Hypothalamus (tissue), 51 donors: ENCODE data around the gene FANCE.
A peak's percentile ranks its signal among the peaks of the same experiment; 100 is the strongest.

ENCODE experiments used
- DNase-seq, 51 donors: peaks; one replicate each; lab custom pipeline; 2025; lab: John Stamatoyannopoulos, UW

FANCE gene

GRCh38 chr6:35483062-35483461 lies 30.9 kb downstream of the FANCE start:
- no peak for DNase-seq

- DNase-seq: no peak
Measured at GRCh38 chr6:35483490-35483889, 31.4 kb downstream of the FANCE start.

- DNase-seq: no peak
Measured at GRCh38 chr6:35483893-35484645, 31.9 kb downstream of the FANCE start.

GRCh38 chr6:35484921-35485392 lies 32.8 kb downstream of the FANCE start:
- DNase-seq: no peak

GRCh38 chr6:35485402-35485877 lies 33.3 kb downstream of the FANCE start:
- DNase-seq: no peak

GRCh38 chr6:35486005-35486925 lies 34.1 kb downstream of the FANCE start:
- no peak for DNase-seq

- no peak for DNase-seq
Measured at GRCh38 chr6:35487658-35488516, 35.7 kb downstream of the FANCE start.

- DNase-seq: no peak
Measured at GRCh38 chr6:35488517-35488862, 36.4 kb downstream of the FANCE start.

- no peak for DNase-seq
Measured at GRCh38 chr6:35489066-35489465, 36.9 kb downstream of the FANCE start.

- DNase-seq: peak in 29 of 51 donors; percentile 5 to 66 (median 35)
Measured at GRCh38 chr6:35489995-35490791, 38.1 kb downstream of the FANCE start.

GRCh38 chr6:35490821-35491557 lies 38.9 kb downstream of the FANCE start:
- no peak for DNase-seq

GRCh38 chr6:35491558-35492257 lies 39.6 kb downstream of the FANCE start:
- no peak for DNase-seq

- DNase-seq: no peak
Measured at GRCh38 chr6:35492258-35492973, 40.3 kb downstream of the FANCE start.

GRCh38 chr6:35492974-35493284 lies 40.8 kb downstream of the FANCE start:
- no peak for DNase-seq

- no peak for DNase-seq
Measured at GRCh38 chr6:35493307-35493983, 41.3 kb downstream of the FANCE start.

GRCh38 chr6:35494161-35494563 lies 42.0 kb downstream of the FANCE start:
- DNase-seq: no peak

- no peak for DNase-seq
Measured at GRCh38 chr6:35495258-35496035, 43.3 kb downstream of the FANCE start.
